Measurements from ENCODE around the gene ANKRD63. TPM values are rescaled to one million over a fixed set of nuclear protein-coding genes. Genes with fewer than 3 reads are reported as not detected.

ANKRD63 gene
- total and polyA plus RNA-seq, 2 of the 8 experiments (the other 6 are each of a cell fraction or from before 2014, with no cell fraction given), result 0.18 to 0.26 TPM

DNA sequence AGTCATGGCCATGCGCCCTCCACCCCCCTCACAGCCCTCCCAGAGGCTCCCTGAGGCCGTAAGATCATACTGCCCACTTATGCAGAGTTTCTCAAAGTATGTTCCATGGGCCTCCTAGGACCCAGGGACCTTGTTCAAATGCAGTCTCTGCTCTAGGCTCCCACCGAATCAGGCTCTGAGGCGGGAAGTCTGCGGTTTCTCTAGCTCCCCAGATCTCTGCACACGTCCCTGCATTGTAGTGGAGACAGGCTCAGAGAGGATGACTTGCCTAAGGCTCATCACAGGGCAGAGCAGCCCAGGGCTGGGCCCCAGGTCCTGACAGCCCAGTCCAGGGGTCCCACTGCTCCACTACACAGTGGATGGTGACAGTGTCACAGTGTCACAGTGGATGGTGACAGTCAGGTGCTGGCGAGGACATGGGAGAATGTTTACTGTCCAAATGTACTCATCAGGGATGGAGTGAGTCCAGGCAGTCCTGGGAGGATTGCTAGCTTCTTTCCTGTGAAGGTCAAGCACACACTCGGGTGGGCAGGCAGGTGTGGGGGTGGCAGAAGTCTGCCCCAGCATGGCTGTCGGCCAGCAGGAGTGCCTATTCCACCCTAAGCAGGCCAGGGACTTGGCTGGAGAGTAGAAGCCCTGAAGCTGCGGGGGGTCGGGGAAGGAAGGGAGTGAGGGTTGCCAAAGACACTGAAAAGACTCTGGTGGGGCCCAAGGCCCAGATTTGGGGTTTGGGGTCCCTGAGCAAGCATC is 12.4 kb downstream of the ANKRD63 start:
- H4K8ac ChIP-seq (ENCODE audit: extremely low read depth, insufficient read depth, low read length), result peak overlapping the region; percentile 15; the same call in 1 of the 2 replicates
- H3K14ac ChIP-seq (ENCODE audit: insufficient read length), result no peak overlapping the region
- H3K4ac ChIP-seq (replicated peaks; ENCODE audit: insufficient read length, low read depth, low read length), result no peak overlapping the region
- TF ChIP-seq CTBP2 (IDR thresholded peaks at IDR 0.05; ENCODE audit: borderline replicate concordance, insufficient read depth, insufficient read length, low read length), result no peak
- no peak for TF ChIP-seq CHD1 (IDR thresholded peaks at IDR 0.05; ENCODE audit: low read depth, low read length)
- no peak for TF ChIP-seq E2F6 (IDR thresholded peaks at IDR 0.05)
- no peak for TF ChIP-seq HDAC2 (IDR thresholded peaks at IDR 0.05; ENCODE audit: borderline replicate concordance in 1 of 2, low read depth in 2 of 2, low read length in 2 of 2)
- TF ChIP-seq TAF1 (IDR thresholded peaks at IDR 0.05; ENCODE audit: low read depth, low read length), result no peak
- no peak for TF ChIP-seq SP4 (IDR thresholded peaks at IDR 0.05; ENCODE audit: low read length)
- no peak for TF ChIP-seq YY1 (IDR thresholded peaks at IDR 0.05; ENCODE audit: low read depth, low read length)
- no peak for TF ChIP-seq KDM4A (IDR thresholded peaks at IDR 0.05; ENCODE audit: low read depth, low read length, severe bottlenecking)
- no peak for TF ChIP-seq USF2 (IDR thresholded peaks at IDR 0.05; ENCODE audit: low read length)
- no peak for TF ChIP-seq EGR1 (IDR thresholded peaks at IDR 0.05; ENCODE audit: borderline replicate concordance, low read depth, low read length)
- H3K23me2 ChIP-seq (ENCODE audit: low read depth, low read length), result no peaks in the 10 kb centered on the region
- no peak overlapping the region for H4K5ac ChIP-seq (ENCODE audit: insufficient read length, low read depth, low read length)
- H3K4me3 ChIP-seq (ENCODE audit: extremely low read depth in 1 of 4, insufficient read depth in 2 of 4, low read depth in 3 of 4, low read length in 4 of 4), result no peak overlapping the region
- no peak overlapping the region for H2AK5ac ChIP-seq (ENCODE audit: low read depth, low read length)
- no peak overlapping the region for H2AFZ ChIP-seq (ENCODE audit: low read length)
- FAIRE-seq (no peak), DNase-seq (ENCODE audit: low read depth in 1 of 2, low spot score in 2 of 2) (no peak)
- H2BK20ac ChIP-seq (ENCODE audit: low read length), result no peak overlapping the region
- H2BK15ac ChIP-seq (ENCODE audit: low read length), result no peak overlapping the region
- ChIA-PET POLR2A (ENCODE audit: partially characterized antibody) (interaction anchor here (0.8 to 1.0 kb wide), 2 partner anchors 9 to 13 kb away, joined by 4 read pairs; no protein-coding TSS in a partner anchor), CTCF (ENCODE audit: partially characterized antibody) (interaction anchor here (0.7 to 46.3 kb wide), 7 partner anchors 3 to 225 kb away, joined by 3 to 1340 read pairs (median 531); partner anchors contain the start of genes BMF, INAFM2, PAK6 and PLCB2)
- no peaks in the 10 kb centered on the region for H4K20me1 ChIP-seq (replicated peaks in 1 of 2; ENCODE audit: control insufficient read depth in 1 of 2, insufficient read depth in 2 of 2, low read length in 2 of 2)
- no peak overlapping the region for H4K91ac ChIP-seq (replicated peaks; ENCODE audit: insufficient read length, low read length)
- H3K36me3 ChIP-seq (ENCODE audit: control insufficient read depth in 2 of 4, insufficient read depth in 4 of 4, low read length in 3 of 4), result peaks cover 0 to 6% (median 0%) of the 10 kb centered on the region in 4 experiments; a peak in 2 of 8 replicates
- no peak overlapping the region for H3K23ac ChIP-seq (ENCODE audit: insufficient read length)
- H3K18ac ChIP-seq (ENCODE audit: extremely low read depth, low read length), result no peak overlapping the region
- H3K4me1 ChIP-seq (replicated peaks in 1 of 4; ENCODE audit: control insufficient read depth in 3 of 4, insufficient read depth in 4 of 4, low read length in 3 of 4), result peaks cover 0 to 4% (median under 1%) of the 10 kb centered on the region in 4 experiments; a peak in 5 of 7 replicates
- no peaks in the 10 kb centered on the region for H3K27me3 ChIP-seq (replicated peaks in 1 of 4; ENCODE audit: control insufficient read depth in 3 of 4, extremely low read depth in 1 of 4, insufficient read depth in 3 of 4, low read length in 3 of 4)
- H2BK5ac ChIP-seq (ENCODE audit: low read depth, low read length), result no peak overlapping the region
- H2BK12ac ChIP-seq (ENCODE audit: low read depth, low read length), result no peak overlapping the region
- WGBS, 2 experiments (ENCODE audit: extremely low coverage in 1 of 2, insufficient coverage in 1 of 2, insufficient read length in 1 of 2, insufficient replicate concordance in 2 of 2, low coverage in 1 of 2, low lambda C conversion rate in 2 of 2, missing lambda C conversion rate in 1 of 2), result 96% methylated on average over 11 of the region's 11 CpGs; no CpG with 5 or more reads in 1 of the 2 experiments
- H3K79me2 ChIP-seq (ENCODE audit: control insufficient read depth in 1 of 2, insufficient read depth in 2 of 2, low read length in 2 of 2), result no peaks in the 10 kb centered on the region
- no peak overlapping the region for H3K9ac ChIP-seq (replicated peaks in 1 of 4; ENCODE audit: extremely low read depth in 1 of 4, low read depth in 3 of 4, low read length in 3 of 4)
- no peak overlapping the region for H3K4me2 ChIP-seq (ENCODE audit: insufficient read depth in 1 of 2, low read depth in 2 of 2, low read length in 2 of 2)
- no peak overlapping the region for H2BK120ac ChIP-seq (replicated peaks; ENCODE audit: low read depth, low read length)
- H3K56ac ChIP-seq (replicated peaks; ENCODE audit: insufficient read length, low read depth, low read length), result no peak overlapping the region
- H3K79me1 ChIP-seq (ENCODE audit: low read depth, low read length), result no peaks in the 10 kb centered on the region
- no peak overlapping the region for H3K27ac ChIP-seq (ENCODE audit: low read depth, low read length)
- no peaks in the 10 kb centered on the region for H3K9me3 ChIP-seq (ENCODE audit: insufficient read depth in 2 of 2, low read depth in 1 of 2, low read length in 1 of 2)

Measured in H1 (cell line).